HUES6 (cell line): Measurements from ENCODE around the gene ARHGAP24.

ENCODE experiments used
- H3K27ac ChIP-seq: 2 replicates; pipeline ENCODE4 v1.7.0; 2013; ENCODE audit warnings: low read depth, mild to moderate bottlenecking, low read length, inconsistent platforms
- H3K27me3 ChIP-seq: 2 replicates; pipeline ENCODE4 v1.6.1; 2013; ENCODE audit warnings: low read length; ENCODE audit not compliant: control insufficient read depth, insufficient read depth
- H3K36me3 ChIP-seq: 2 replicates; pipeline ENCODE4 v1.6.1; 2013; ENCODE audit warnings: low read length; ENCODE audit not compliant: control insufficient read depth, insufficient read depth
- H3K4me1 ChIP-seq: 2 replicates; pipeline ENCODE4 v1.6.1; 2013; ENCODE audit warnings: low read length; ENCODE audit not compliant: control insufficient read depth, insufficient read depth
- H3K4me3 ChIP-seq: 2 replicates; pipeline ENCODE4 v1.5.1; 2013; ENCODE audit warnings: low read depth, low read length
- H3K9ac ChIP-seq: one replicate; pipeline ENCODE4 v1.6.1; 2013; ENCODE audit warnings: mild to moderate bottlenecking, low read length
- H3K9me3 ChIP-seq: 2 replicates; pipeline ENCODE4 v1.6.1; 2013; ENCODE audit warnings: low read depth, low read length; ENCODE audit not compliant: control insufficient read depth, insufficient read depth

The ARHGAP24 gene

GRCh38 chr4:85556283-85556682 lies 81.3 kb downstream of the ARHGAP24 start:
- Histone ChIP-seq H3K4me1 (no peaks in the 10 kb centered on the region), H3K4me3 (no peak overlapping the region), H3K27ac (no peak overlapping the region), H3K9ac (no peak overlapping the region), H3K36me3 (no peaks in the 10 kb centered on the region), H3K27me3 (no peaks in the 10 kb centered on the region), H3K9me3 (0 out of 2 replicates have a peak, but pooled peaks cover 4% of the 10 kb centered on the region)

- Histone ChIP-seq H3K9ac (no peak overlapping the region), H3K9me3 (0 out of 2 replicates have a peak, but pooled peaks cover 4% of the 10 kb centered on the region), H3K36me3 (no peaks in the 10 kb centered on the region), H3K27me3 (no peaks in the 10 kb centered on the region), H3K27ac (no peak overlapping the region), H3K4me3 (no peak overlapping the region), H3K4me1 (no peaks in the 10 kb centered on the region)
These were observed 82.3 kb downstream of the ARHGAP24 start for GRCh38 chr4:85557016-85557901.

- 0 out of 2 replicates have a peak, but pooled peaks cover 2% of the 10 kb centered on the region for H3K9me3 ChIP-seq
- H3K36me3 ChIP-seq: no peaks in the 10 kb centered on the region
- no peak overlapping the region for H3K9ac ChIP-seq
- no peaks in the 10 kb centered on the region for H3K27me3 ChIP-seq
- H3K4me3 ChIP-seq: no peak overlapping the region
- no peak overlapping the region for H3K27ac ChIP-seq
- H3K4me1 ChIP-seq: peaks cover 5% of the 10 kb centered on the region; the same call in 1 of the 2 replicates
These were observed 91.0 kb downstream of the ARHGAP24 start for GRCh38 chr4:85565761-85566480.

- Histone ChIP-seq H3K4me3 (no peak overlapping the region), H3K9ac (no peak overlapping the region), H3K4me1 (peaks cover 5% of the 10 kb centered on the region; the same call in 1 of the 2 replicates), H3K9me3 (no peaks in the 10 kb centered on the region), H3K27ac (no peak overlapping the region), H3K36me3 (no peaks in the 10 kb centered on the region), H3K27me3 (no peaks in the 10 kb centered on the region)
These were observed 94.9 kb downstream of the ARHGAP24 start for GRCh38 chr4:85569730-85570299.

GRCh38 chr4:85570388-85570787 lies 95.4 kb downstream of the ARHGAP24 start:
- peaks cover 5% of the 10 kb centered on the region; the same call in 1 of the 2 replicates for H3K4me1 ChIP-seq
- no peaks in the 10 kb centered on the region for H3K36me3 ChIP-seq
- H3K27ac ChIP-seq: no peak overlapping the region
- no peaks in the 10 kb centered on the region for H3K27me3 ChIP-seq
- H3K9ac ChIP-seq: no peak overlapping the region
- no peak overlapping the region for H3K4me3 ChIP-seq
- no peaks in the 10 kb centered on the region for H3K9me3 ChIP-seq

GRCh38 chr4:85571008-85571407 lies 96.1 kb downstream of the ARHGAP24 start:
- H3K9ac ChIP-seq: no peak overlapping the region
- peaks cover 5% of the 10 kb centered on the region; the same call in 1 of the 2 replicates for H3K4me1 ChIP-seq
- no peaks in the 10 kb centered on the region for H3K27me3 ChIP-seq
- no peaks in the 10 kb centered on the region for H3K9me3 ChIP-seq
- H3K4me3 ChIP-seq: no peak overlapping the region
- H3K36me3 ChIP-seq: no peaks in the 10 kb centered on the region
- no peak overlapping the region for H3K27ac ChIP-seq

GRCh38 chr4:85573270-85573669 lies 98.3 kb downstream of the ARHGAP24 start:
- Histone ChIP-seq H3K36me3 (no peaks in the 10 kb centered on the region), H3K27ac (no peak overlapping the region)

GRCh38 chr4:85577307-85577706 lies 102.4 kb downstream of the ARHGAP24 start:
- no peaks in the 10 kb centered on the region for H3K9me3 ChIP-seq
- H3K36me3 ChIP-seq: no peaks in the 10 kb centered on the region
- no peaks in the 10 kb centered on the region for H3K4me1 ChIP-seq
- H3K27me3 ChIP-seq: no peaks in the 10 kb centered on the region
- no peak overlapping the region for H3K4me3 ChIP-seq
- H3K9ac ChIP-seq: no peak overlapping the region
- H3K27ac ChIP-seq: no peak overlapping the region

More at GRCh38 chr4:85573270-85573669, 98.3 kb downstream of the ARHGAP24 start:
- H3K27me3 ChIP-seq: no peaks in the 10 kb centered on the region
- H3K4me1 ChIP-seq: no peaks in the 10 kb centered on the region
- H3K9ac ChIP-seq: no peak overlapping the region
- H3K9me3 ChIP-seq: no peaks in the 10 kb centered on the region
- H3K4me3 ChIP-seq: no peak overlapping the region

GRCh38 chr4:85579942-85580341 lies 105.0 kb downstream of the ARHGAP24 start:
- H3K36me3 ChIP-seq: no peaks in the 10 kb centered on the region
- H3K27me3 ChIP-seq: no peaks in the 10 kb centered on the region
- H3K4me1 ChIP-seq: no peaks in the 10 kb centered on the region
- H3K9me3 ChIP-seq: no peaks in the 10 kb centered on the region
- H3K27ac ChIP-seq: no peak overlapping the region
- H3K4me3 ChIP-seq: no peak overlapping the region
- H3K9ac ChIP-seq: no peak overlapping the region

GRCh38 chr4:85580489-85580888 lies 105.5 kb downstream of the ARHGAP24 start:
- H3K9ac ChIP-seq: no peak overlapping the region
- H3K27ac ChIP-seq: no peak overlapping the region
- H3K4me1 ChIP-seq: no peaks in the 10 kb centered on the region
- H3K27me3 ChIP-seq: no peaks in the 10 kb centered on the region
- no peaks in the 10 kb centered on the region for H3K36me3 ChIP-seq
- H3K4me3 ChIP-seq: no peak overlapping the region
- H3K9me3 ChIP-seq: no peaks in the 10 kb centered on the region

- Histone ChIP-seq H3K9me3 (no peaks in the 10 kb centered on the region), H3K4me1 (peaks cover 7% of the 10 kb centered on the region; the same call in 1 of the 2 replicates), H3K36me3 (no peaks in the 10 kb centered on the region), H3K4me3 (no peak overlapping the region), H3K27ac (no peak overlapping the region), H3K27me3 (no peaks in the 10 kb centered on the region), H3K9ac (no peak overlapping the region)
These were observed 113.0 kb downstream of the ARHGAP24 start for GRCh38 chr4:85587952-85588351.
